ENCODE measurements around the gene ICOS.

The ICOS gene

GRCh38 chr2:203997980-203998809, 61.6 kb downstream of the ICOS start:
- Histone ChIP-seq H3K4me3 (ENCODE audit: low read length) (no peak overlapping the region), H3K9me3 (replicated peaks; ENCODE audit: insufficient read depth, low read length) (no peaks in the 10 kb centered on the region), H3K27ac (ENCODE audit: low read length) (no peak overlapping the region), H3K4me1 (ENCODE audit: low read length) (0 out of 2 replicates have a peak, but pooled peaks cover 7% of the 10 kb centered on the region), H3K9me2 (replicated peaks; ENCODE audit: insufficient read depth, low read length) (no peaks in the 10 kb centered on the region), H3K9ac (ENCODE audit: low read length) (no peak overlapping the region), H3K27me3 (replicated peaks; ENCODE audit: insufficient read depth, low read length) (no peaks in the 10 kb centered on the region), H3F3A (ENCODE audit: insufficient read depth, low read length) (no peaks in the 10 kb centered on the region), H3K79me2 (ENCODE audit: low read length) (no peaks in the 10 kb centered on the region), H3K36me3 (replicated peaks; ENCODE audit: insufficient read depth, low read length) (no peaks in the 10 kb centered on the region), H4K20me1 (ENCODE audit: insufficient read depth, low read length) (no peaks in the 10 kb centered on the region), H2AFZ (ENCODE audit: low read length) (no peak overlapping the region), H3K4me2 (ENCODE audit: low read depth, low read length) (no peak overlapping the region)
- no peak for DNase-seq
- no peak for TF ChIP-seq EZH2phosphoT487 (IDR thresholded peaks at IDR 0.05; ENCODE audit: low read length)
- no peak for TF ChIP-seq CTCF (IDR thresholded peaks at IDR 0.05; ENCODE audit: low read length)
- TF ChIP-seq EZH2 (optimal IDR thresholded peaks at IDR 0.05; ENCODE audit: low read depth, low read length), result no peak

- H3F3A ChIP-seq (ENCODE audit: insufficient read depth, low read length), result no peaks in the 10 kb centered on the region
- no peak for DNase-seq
- no peaks in the 10 kb centered on the region for H3K79me2 ChIP-seq (ENCODE audit: low read length)
- H3K4me2 ChIP-seq (ENCODE audit: low read depth, low read length), result no peak overlapping the region
- no peak overlapping the region for H2AFZ ChIP-seq (ENCODE audit: low read length)
- TF ChIP-seq CTCF (IDR thresholded peaks at IDR 0.05; ENCODE audit: low read length), result no peak
- no peak for TF ChIP-seq EZH2phosphoT487 (IDR thresholded peaks at IDR 0.05; ENCODE audit: low read length)
- TF ChIP-seq EZH2 (optimal IDR thresholded peaks at IDR 0.05; ENCODE audit: low read depth, low read length), result no peak
- no peaks in the 10 kb centered on the region for H3K36me3 ChIP-seq (replicated peaks; ENCODE audit: insufficient read depth, low read length)
- H3K9me2 ChIP-seq (replicated peaks; ENCODE audit: insufficient read depth, low read length), result no peaks in the 10 kb centered on the region
- no peak overlapping the region for H3K27ac ChIP-seq (ENCODE audit: low read length)
- H4K20me1 ChIP-seq (ENCODE audit: insufficient read depth, low read length), result no peaks in the 10 kb centered on the region
- no peak overlapping the region for H3K4me3 ChIP-seq (ENCODE audit: low read length)
- H3K9ac ChIP-seq (ENCODE audit: low read length), result no peak overlapping the region
- H3K4me1 ChIP-seq (ENCODE audit: low read length), result 0 out of 2 replicates have a peak, but pooled peaks cover 7% of the 10 kb centered on the region
- no peaks in the 10 kb centered on the region for H3K9me3 ChIP-seq (replicated peaks; ENCODE audit: insufficient read depth, low read length)
- H3K27me3 ChIP-seq (replicated peaks; ENCODE audit: insufficient read depth, low read length), result no peaks in the 10 kb centered on the region
These were observed 63.3 kb downstream of the ICOS start for GRCh38 chr2:203999835-204000234.

GRCh38 chr2:204000446-204000845, 63.9 kb downstream of the ICOS start:
- Histone ChIP-seq H3K27ac (ENCODE audit: low read length) (no peak overlapping the region), H3K4me3 (ENCODE audit: low read length) (no peak overlapping the region), H3K4me2 (ENCODE audit: low read depth, low read length) (no peak overlapping the region), H3K9me3 (replicated peaks; ENCODE audit: insufficient read depth, low read length) (no peaks in the 10 kb centered on the region), H3K27me3 (replicated peaks; ENCODE audit: insufficient read depth, low read length) (no peaks in the 10 kb centered on the region), H3K4me1 (ENCODE audit: low read length) (0 out of 2 replicates have a peak, but pooled peaks cover 7% of the 10 kb centered on the region), H3K79me2 (ENCODE audit: low read length) (no peaks in the 10 kb centered on the region), H3K9me2 (replicated peaks; ENCODE audit: insufficient read depth, low read length) (no peaks in the 10 kb centered on the region), H3K36me3 (replicated peaks; ENCODE audit: insufficient read depth, low read length) (no peaks in the 10 kb centered on the region), H2AFZ (ENCODE audit: low read length) (no peak overlapping the region), H4K20me1 (ENCODE audit: insufficient read depth, low read length) (no peaks in the 10 kb centered on the region), H3K9ac (ENCODE audit: low read length) (no peak overlapping the region), H3F3A (ENCODE audit: insufficient read depth, low read length) (no peaks in the 10 kb centered on the region)
- TF ChIP-seq CTCF (IDR thresholded peaks at IDR 0.05; ENCODE audit: low read length), result no peak
- no peak for TF ChIP-seq EZH2phosphoT487 (IDR thresholded peaks at IDR 0.05; ENCODE audit: low read length)
- no peak for TF ChIP-seq EZH2 (optimal IDR thresholded peaks at IDR 0.05; ENCODE audit: low read depth, low read length)
- no peak for DNase-seq

All from MM.1S (cell line).